Activated B cell treated with CpG ODN at 0.5 μM for 24 hours (primary cell): Measurements from ENCODE around the gene LACTB. TPM values are rescaled to one million over a fixed set of nuclear protein-coding genes. Genes with fewer than 3 reads are reported as not detected.

Source experiments
- ATAC-seq: fragments of 200-7000 bp; cut with Tn5 transposase; one replicate; pipeline ENCODE4 v1.10.0; 2021; ENCODE audit warnings: low read depth, mild to moderate bottlenecking, moderate library complexity
- CTCF ChIA-PET: fragments of 350-600 bp; sonication (Branson Sonifier 250); formaldehyde crosslinking; loops from one replicate; lab custom pipeline; 2021; ENCODE audit warnings: antibody characterized with exemption; lab: Charles Lee
- POLR2A ChIA-PET: fragments of 350-600 bp; sonication (Branson Sonifier 250); formaldehyde crosslinking; loops from one replicate; lab custom pipeline; 2021; ENCODE audit warnings: antibody characterized with exemption; lab: Charles Lee
- DNase-seq: peaks from one replicate; pipeline ENCODE4 v3.0.0; 2022
- H3K27ac Mint-ChIP-seq: one replicate; pipeline ENCODE4 v1.8.0; 2020; ENCODE audit warnings: mixed read lengths
- H3K27me3 Mint-ChIP-seq: one replicate; pipeline ENCODE4 v1.8.0; 2021; ENCODE audit warnings: mixed read lengths
- H3K36me3 Mint-ChIP-seq: one replicate; pipeline ENCODE4 v1.8.0; 2021; ENCODE audit warnings: low read depth, mixed read lengths
- H3K4me1 Mint-ChIP-seq: one replicate; pipeline ENCODE4 v1.8.0; 2021; ENCODE audit warnings: mixed read lengths
- H3K4me3 Mint-ChIP-seq: one replicate; pipeline ENCODE4 v1.8.0; 2020; ENCODE audit warnings: mild to moderate bottlenecking, mixed read lengths
- H3K9me3 Mint-ChIP-seq: one replicate; pipeline ENCODE4 v1.8.0; 2020; ENCODE audit warnings: mixed read lengths
- intact Hi-C: fragments of 100-400 bp; cut with micrococcal nuclease; formaldehyde crosslinking; loops from one replicate; pipeline ENCODE4 v1.15.1; 2024
- total RNA-seq: library from RNA; stranded (reverse); gene quantifications from 2 replicates; pipeline ENCODE4 v1.2.3, GENCODE V29; 2022
- TF ChIP-seq, protein P1 (sequence below): fragments of 200-600 bp; IDR thresholded peaks from one replicate; pipeline ENCODE4 v1.8.0; 2022; ENCODE audit warnings: antibody characterized with exemption, mild to moderate bottlenecking

Gene LACTB
- total RNA-seq, 1 donor from 2014 or later: 28.1 TPM

DNA sequence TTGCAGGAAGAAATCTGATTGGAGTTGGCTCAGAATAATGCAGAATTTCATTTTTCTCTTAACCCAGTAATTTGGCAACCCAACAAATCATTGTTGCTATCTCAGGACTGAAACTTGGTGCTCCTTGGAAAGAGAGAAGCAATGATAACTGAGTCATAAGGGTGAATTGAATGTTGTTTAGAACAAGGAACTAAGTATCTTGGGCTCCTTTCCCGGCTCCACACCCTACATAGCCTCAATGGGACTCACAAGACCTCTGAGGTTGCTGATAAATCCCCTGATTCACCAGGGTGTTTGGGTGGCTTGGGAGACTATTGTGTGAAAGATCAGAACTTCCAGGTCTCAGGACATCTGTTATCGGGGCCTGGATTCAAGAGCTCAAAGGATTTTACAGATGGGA, 60.0 kb downstream of the LACTB start:
- intact Hi-C loops: no loop called here
- H3K4me3 Mint-ChIP-seq: no peak overlapping the region

DNA sequence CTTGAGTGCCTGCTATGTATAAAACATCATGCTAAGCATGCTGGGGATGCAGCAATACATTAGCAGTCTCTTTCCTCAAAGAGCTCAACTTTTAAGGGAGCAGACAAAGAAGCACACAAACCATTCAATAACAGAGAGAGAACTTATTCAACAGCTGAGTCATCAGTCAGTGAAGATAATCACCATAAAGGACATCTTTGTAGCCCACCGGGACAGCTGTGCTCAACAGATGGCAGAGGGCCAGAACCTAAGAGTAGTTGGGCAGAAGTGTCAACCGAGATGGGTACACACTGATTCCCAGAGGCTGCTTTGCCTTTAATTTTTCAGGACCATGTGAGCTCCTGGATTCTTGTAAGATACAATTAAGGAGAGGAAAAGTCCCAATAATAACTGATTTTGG, 63.5 kb downstream of the LACTB start:
- no peak overlapping the region for H3K4me3 Mint-ChIP-seq
- POLR2A ChIA-PET: no interaction called here
- ATAC-seq: no peak
- no peak overlapping the region for H3K27ac Mint-ChIP-seq
- CTCF ChIA-PET: interaction anchor here (0.7 to 2.2 kb wide), 3 partner anchors 11 to 136 kb away, joined by 3 to 5 read pairs (median 4); no protein-coding TSS in a partner anchor
- TF ChIP-seq, protein P1, sequence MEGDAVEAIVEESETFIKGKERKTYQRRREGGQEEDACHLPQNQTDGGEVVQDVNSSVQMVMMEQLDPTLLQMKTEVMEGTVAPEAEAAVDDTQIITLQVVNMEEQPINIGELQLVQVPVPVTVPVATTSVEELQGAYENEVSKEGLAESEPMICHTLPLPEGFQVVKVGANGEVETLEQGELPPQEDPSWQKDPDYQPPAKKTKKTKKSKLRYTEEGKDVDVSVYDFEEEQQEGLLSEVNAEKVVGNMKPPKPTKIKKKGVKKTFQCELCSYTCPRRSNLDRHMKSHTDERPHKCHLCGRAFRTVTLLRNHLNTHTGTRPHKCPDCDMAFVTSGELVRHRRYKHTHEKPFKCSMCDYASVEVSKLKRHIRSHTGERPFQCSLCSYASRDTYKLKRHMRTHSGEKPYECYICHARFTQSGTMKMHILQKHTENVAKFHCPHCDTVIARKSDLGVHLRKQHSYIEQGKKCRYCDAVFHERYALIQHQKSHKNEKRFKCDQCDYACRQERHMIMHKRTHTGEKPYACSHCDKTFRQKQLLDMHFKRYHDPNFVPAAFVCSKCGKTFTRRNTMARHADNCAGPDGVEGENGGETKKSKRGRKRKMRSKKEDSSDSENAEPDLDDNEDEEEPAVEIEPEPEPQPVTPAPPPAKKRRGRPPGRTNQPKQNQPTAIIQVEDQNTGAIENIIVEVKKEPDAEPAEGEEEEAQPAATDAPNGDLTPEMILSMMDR: no peak
- H3K9me3 Mint-ChIP-seq: no peaks in the 10 kb centered on the region
- intact Hi-C loops: no loop called here
- H3K4me1 Mint-ChIP-seq: peaks cover 17% of the 10 kb centered on the region
- no peaks in the 10 kb centered on the region for H3K27me3 Mint-ChIP-seq
- H3K36me3 Mint-ChIP-seq: peaks cover 12% of the 10 kb centered on the region
- DNase-seq: no peak

More for the DNA sequence above, 60.0 kb downstream of the LACTB start:
- POLR2A ChIA-PET: no interaction called here
- Mint-ChIP-seq H3K27ac (no peak overlapping the region), H3K9me3 (no peaks in the 10 kb centered on the region), H3K36me3 (no peaks in the 10 kb centered on the region), H3K4me1 (peaks cover 5% of the 10 kb centered on the region), H3K27me3 (no peaks in the 10 kb centered on the region)
- TF ChIP-seq, protein P1: no peak
- CTCF ChIA-PET: no interaction called here
- DNase-seq (no peak), ATAC-seq (no peak)

DNA sequence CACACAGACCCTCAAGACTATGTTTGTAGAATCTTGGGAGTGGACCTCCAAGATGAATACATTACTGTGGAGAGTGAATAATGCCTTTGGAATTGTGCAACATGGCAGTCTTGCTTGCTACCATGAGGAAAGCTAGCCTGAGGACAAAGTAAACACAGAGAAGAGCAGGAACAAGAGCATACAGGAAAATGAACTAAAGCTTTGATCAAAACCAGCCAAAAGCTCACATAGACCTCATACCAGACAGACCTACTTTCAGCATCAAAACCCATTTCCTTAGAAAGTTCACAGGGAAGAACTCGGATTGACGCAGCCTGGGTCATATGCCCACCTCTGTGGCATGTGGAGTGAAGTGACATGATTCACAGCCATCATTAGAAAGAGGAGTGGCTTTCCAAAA, 64.4 kb downstream of the LACTB start:
- Mint-ChIP-seq H3K9me3 (no peaks in the 10 kb centered on the region), H3K27me3 (no peaks in the 10 kb centered on the region), H3K36me3 (peaks cover 17% of the 10 kb centered on the region), H3K27ac (no peak overlapping the region), H3K4me3 (no peak overlapping the region), H3K4me1 (peaks cover 26% of the 10 kb centered on the region)
- DNase-seq (no peak), ATAC-seq (no peak)
- intact Hi-C loops: no loop called here
- POLR2A ChIA-PET: no interaction called here
- CTCF ChIA-PET: no interaction called here
- TF ChIP-seq, protein P1: no peak

DNA sequence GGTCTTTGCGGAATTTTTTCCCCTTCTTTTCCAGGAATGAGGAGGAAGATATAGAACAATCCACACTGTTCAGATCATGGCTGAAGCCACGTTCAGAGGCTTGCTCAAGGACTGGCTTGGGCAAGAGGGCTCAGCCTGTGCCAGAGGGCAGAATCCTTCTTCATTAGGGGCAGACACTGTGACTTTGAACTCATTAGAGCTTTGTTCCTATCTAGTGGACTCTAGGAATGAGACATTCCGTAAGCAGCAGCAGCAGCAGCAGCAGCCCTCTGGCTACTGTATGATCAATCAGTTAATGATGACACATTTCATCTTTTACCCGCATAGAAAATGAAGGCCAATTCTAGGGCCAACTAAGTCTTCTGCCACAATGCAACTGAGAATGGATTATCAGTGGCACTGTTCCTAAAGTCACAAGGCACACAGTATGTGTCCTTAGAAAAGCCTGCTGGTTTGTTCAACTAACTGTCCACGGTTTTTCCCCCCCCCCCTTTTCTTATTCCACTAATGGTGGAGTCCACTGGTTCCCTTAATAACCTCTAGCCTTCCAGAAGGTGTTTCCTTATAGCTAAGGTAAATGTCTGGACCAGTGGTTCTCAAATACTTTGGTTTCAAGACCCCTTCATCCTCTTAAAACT, 66.0 kb downstream of the LACTB start:
- Mint-ChIP-seq H3K4me3 (no peak overlapping the region), H3K4me1 (peaks cover 42% of the 10 kb centered on the region), H3K27ac (no peak overlapping the region), H3K36me3 (peaks cover 21% of the 10 kb centered on the region), H3K27me3 (no peaks in the 10 kb centered on the region), H3K9me3 (no peaks in the 10 kb centered on the region)
- ChIA-PET POLR2A (interaction anchor here (0.6 to 2.0 kb wide), 3 partner anchors 21 to 90 kb away, joined by 3 to 23 read pairs (median 4); partner anchors contain the start of gene APH1B), CTCF (no interaction called here)
- intact Hi-C loops: loop anchor here (2.0 kb wide), 2 partner anchors 139 to 287 kb away; no protein-coding TSS in a partner anchor
- ATAC-seq: no peak
- DNase-seq: no peak
- TF ChIP-seq, protein P1: no peak

DNA sequence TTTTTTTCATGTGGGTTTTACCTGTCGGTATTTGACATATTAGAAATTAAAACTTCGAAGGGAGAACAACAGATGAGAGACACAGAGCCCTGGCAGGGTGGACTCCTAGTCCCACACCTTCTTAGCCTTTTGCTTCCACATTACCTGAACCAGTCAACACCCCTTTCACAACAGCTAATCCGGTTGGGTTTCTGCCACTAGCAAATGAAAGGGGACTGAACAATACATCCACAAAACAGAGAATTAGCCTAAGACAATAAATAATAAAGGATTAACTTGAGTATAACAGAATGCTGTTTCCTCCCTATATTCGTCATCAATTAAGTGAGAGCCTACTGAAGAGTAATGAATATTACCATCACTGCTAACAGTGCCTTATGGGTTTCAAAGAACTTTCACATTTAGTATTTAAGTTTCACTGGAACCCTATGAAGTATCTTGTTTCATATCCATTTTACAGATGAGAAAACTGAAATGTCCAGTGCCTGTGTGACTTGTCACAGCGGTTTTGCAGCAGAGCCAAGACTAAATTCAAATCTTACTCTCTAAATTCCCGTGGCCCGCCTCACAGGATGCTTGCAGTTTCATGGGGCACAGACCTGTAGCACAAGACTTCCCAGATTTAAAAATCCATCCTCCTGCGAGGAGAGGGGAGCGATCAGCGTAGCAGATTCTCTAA, 66.7 kb downstream of the LACTB start:
- no peaks in the 10 kb centered on the region for H3K9me3 Mint-ChIP-seq
- CTCF ChIA-PET: interaction anchor here (0.8 kb wide), 1 partner anchor 31 kb away, joined by 3 read pairs; the partner anchor contains the start of gene RPS27L
- POLR2A ChIA-PET: interaction anchor here (0.6 to 2.0 kb wide), 5 partner anchors 8 to 89 kb away, joined by 3 to 23 read pairs (median 4); partner anchors contain the start of gene APH1B
- ATAC-seq: no peak
- TF ChIP-seq, protein P1: no peak
- H3K36me3 Mint-ChIP-seq: peaks cover 22% of the 10 kb centered on the region
- H3K4me3 Mint-ChIP-seq: peak overlapping the region; percentile 96
- H3K4me1 Mint-ChIP-seq: peaks cover 49% of the 10 kb centered on the region
- intact Hi-C loops: loop anchor here (2.0 kb wide), 2 partner anchors 140 to 286 kb away; no protein-coding TSS in a partner anchor
- no peaks in the 10 kb centered on the region for H3K27me3 Mint-ChIP-seq
- DNase-seq: no peak
- H3K27ac Mint-ChIP-seq: peak overlapping the region; percentile 93
